Measurements from ENCODE around the gene OCA2.

Gene OCA2

GRCh38 chr15:27820232-27820631 lies 278.9 kb downstream of the OCA2 start:
- no peak for DNase-seq (ENCODE audit: low read depth in 2 of 2)

GRCh38 chr15:27817258-27817657 lies 281.9 kb downstream of the OCA2 start:
- no peak for DNase-seq (ENCODE audit: low read depth in 2 of 2)

- DNase-seq (ENCODE audit: low read depth in 2 of 2): no peak
Measured at GRCh38 chr15:27816790-27817189, 282.3 kb downstream of the OCA2 start.

GRCh38 chr15:27815035-27815434 lies 284.1 kb downstream of the OCA2 start:
- DNase-seq (ENCODE audit: low read depth in 2 of 2): no peak

- no peak for DNase-seq (ENCODE audit: low read depth in 2 of 2)
Measured at GRCh38 chr15:27813139-27813538, 286.0 kb downstream of the OCA2 start.

GRCh38 chr15:27808182-27808581 lies 290.9 kb downstream of the OCA2 start:
- DNase-seq (ENCODE audit: low read depth in 2 of 2): no peak

GRCh38 chr15:27807335-27807734 lies 291.8 kb downstream of the OCA2 start:
- no peak for DNase-seq (ENCODE audit: low read depth in 2 of 2)

- no peak for DNase-seq (ENCODE audit: low read depth in 2 of 2)
Measured at GRCh38 chr15:27806396-27806795, 292.7 kb downstream of the OCA2 start.

- no peak for DNase-seq (ENCODE audit: low read depth in 2 of 2)
Measured at GRCh38 chr15:27805261-27806220, 293.6 kb downstream of the OCA2 start.

- no peak for DNase-seq (ENCODE audit: low read depth in 2 of 2)
Measured at GRCh38 chr15:27804569-27805260, 294.4 kb downstream of the OCA2 start.

GRCh38 chr15:27798807-27799206 lies 300.3 kb downstream of the OCA2 start:
- no peak for DNase-seq (ENCODE audit: low read depth in 2 of 2)

GRCh38 chr15:27797765-27798164 lies 301.4 kb downstream of the OCA2 start:
- no peak for DNase-seq (ENCODE audit: low read depth in 2 of 2)

GRCh38 chr15:27796405-27797320 lies 302.5 kb downstream of the OCA2 start:
- DNase-seq (ENCODE audit: low read depth in 2 of 2): no peak

- DNase-seq (ENCODE audit: low read depth in 2 of 2): no peak
Measured at GRCh38 chr15:27792756-27793264, 306.3 kb downstream of the OCA2 start.

GRCh38 chr15:27790270-27790669 lies 308.8 kb downstream of the OCA2 start:
- DNase-seq (ENCODE audit: low read depth in 2 of 2): no peak

GRCh38 chr15:27787931-27788330 lies 311.2 kb downstream of the OCA2 start:
- DNase-seq (ENCODE audit: low read depth in 2 of 2): no peak

GRCh38 chr15:27784107-27784506 lies 315.0 kb downstream of the OCA2 start:
- DNase-seq (ENCODE audit: low read depth in 2 of 2): no peak

- no peak for DNase-seq (ENCODE audit: low read depth in 2 of 2)
Measured at GRCh38 chr15:27783678-27784077, 315.4 kb downstream of the OCA2 start.

- no peak for DNase-seq (ENCODE audit: low read depth in 2 of 2)
Measured at GRCh38 chr15:27782125-27782524, 317.0 kb downstream of the OCA2 start.

GRCh38 chr15:27776501-27776900 lies 322.6 kb downstream of the OCA2 start:
- DNase-seq (ENCODE audit: low read depth in 2 of 2): no peak

- no peak for DNase-seq (ENCODE audit: low read depth in 2 of 2)
Measured at GRCh38 chr15:27774638-27775037, 324.5 kb downstream of the OCA2 start.

GRCh38 chr15:27774191-27774590 lies 324.9 kb downstream of the OCA2 start:
- no peak for DNase-seq (ENCODE audit: low read depth in 2 of 2)
